ENCODE results near the gene LRRC32. TPM values are rescaled to one million over a fixed set of nuclear protein-coding genes. Genes with fewer than 3 reads are reported as not detected.

LRRC32 gene
- total and polyA plus RNA-seq, 2 experiments from 2014 or later: 4.0 to 7.9 TPM

DNA sequence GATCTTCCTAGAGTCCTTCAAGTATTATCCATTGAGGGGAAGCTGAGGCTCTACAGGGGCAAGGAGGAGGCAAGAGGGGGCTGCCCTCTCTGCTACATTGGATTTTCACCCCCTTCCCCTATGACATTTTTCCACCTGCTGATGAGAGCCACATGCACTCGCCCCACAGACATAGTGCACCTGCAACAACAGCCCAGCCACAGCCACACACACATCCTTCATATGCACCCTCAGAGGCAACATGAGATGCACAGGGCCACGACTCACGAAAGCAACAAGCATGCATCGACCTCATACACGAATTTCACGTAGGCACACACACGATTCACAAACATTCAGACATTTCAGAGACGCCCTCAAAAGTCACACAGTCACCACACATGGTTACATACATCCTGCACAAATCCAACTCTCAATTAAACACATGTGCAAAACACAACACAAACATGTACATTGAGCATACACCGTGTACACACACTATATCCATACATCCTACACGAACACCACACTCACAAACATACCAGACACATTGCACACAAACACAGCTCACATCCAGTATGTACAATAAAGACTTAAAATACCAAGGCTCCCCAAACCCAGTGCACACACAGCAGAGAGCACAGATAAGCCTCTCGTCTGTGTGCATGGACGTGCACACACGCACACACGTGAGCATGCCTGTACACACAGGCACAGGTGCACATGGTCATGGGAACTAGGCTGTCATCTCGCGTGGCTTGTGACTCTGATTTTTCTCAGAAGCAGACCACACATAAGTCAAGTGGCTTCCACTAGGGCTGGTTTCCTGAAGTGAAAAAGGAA, 6.3 kb upstream of the LRRC32 start:
- no peak overlapping the region for H3K4me3 ChIP-seq
- H3F3A ChIP-seq (ENCODE audit: insufficient read depth): no peaks in the 10 kb centered on the region
- no peak overlapping the region for H3K9ac ChIP-seq
- H3K4me1 ChIP-seq (ENCODE audit: insufficient read depth): no peaks in the 10 kb centered on the region
- no peaks in the 10 kb centered on the region for H3K79me2 ChIP-seq (ENCODE audit: insufficient read depth)
- TF ChIP-seq EZH2 (IDR thresholded peaks at IDR 0.05; ENCODE audit: insufficient read depth, poor library complexity, severe bottlenecking) (no peak), EZH2phosphoT487 (IDR thresholded peaks at IDR 0.05; ENCODE audit: insufficient read depth, low read depth) (no peak)
- H3K27ac ChIP-seq: no peak overlapping the region
- DNase-seq: no peak
- H2AFZ ChIP-seq: no peak overlapping the region
- in situ Hi-C loops (cut with MboI): no loop called here
- WGBS, 2 experiments (ENCODE audit: low coverage in 1 of 2, low lambda C conversion rate in 2 of 2, missing lambda C conversion rate in 2 of 2): 80 to 84% methylated on average over 15 to 16 of the region's 16 CpGs
- no peaks in the 10 kb centered on the region for H3K9me2 ChIP-seq (ENCODE audit: insufficient read depth)
- no peaks in the 10 kb centered on the region for H3K9me3 ChIP-seq (ENCODE audit: low read depth)
- H3K27me3 ChIP-seq (replicated peaks; ENCODE audit: insufficient read depth): no peaks in the 10 kb centered on the region
- H3K36me3 ChIP-seq (ENCODE audit: low read depth): no peaks in the 10 kb centered on the region
- no peaks in the 10 kb centered on the region for H4K20me1 ChIP-seq (ENCODE audit: insufficient read depth)
- H3K4me2 ChIP-seq (ENCODE audit: unreplicated experiment): no peak overlapping the region

DNA sequence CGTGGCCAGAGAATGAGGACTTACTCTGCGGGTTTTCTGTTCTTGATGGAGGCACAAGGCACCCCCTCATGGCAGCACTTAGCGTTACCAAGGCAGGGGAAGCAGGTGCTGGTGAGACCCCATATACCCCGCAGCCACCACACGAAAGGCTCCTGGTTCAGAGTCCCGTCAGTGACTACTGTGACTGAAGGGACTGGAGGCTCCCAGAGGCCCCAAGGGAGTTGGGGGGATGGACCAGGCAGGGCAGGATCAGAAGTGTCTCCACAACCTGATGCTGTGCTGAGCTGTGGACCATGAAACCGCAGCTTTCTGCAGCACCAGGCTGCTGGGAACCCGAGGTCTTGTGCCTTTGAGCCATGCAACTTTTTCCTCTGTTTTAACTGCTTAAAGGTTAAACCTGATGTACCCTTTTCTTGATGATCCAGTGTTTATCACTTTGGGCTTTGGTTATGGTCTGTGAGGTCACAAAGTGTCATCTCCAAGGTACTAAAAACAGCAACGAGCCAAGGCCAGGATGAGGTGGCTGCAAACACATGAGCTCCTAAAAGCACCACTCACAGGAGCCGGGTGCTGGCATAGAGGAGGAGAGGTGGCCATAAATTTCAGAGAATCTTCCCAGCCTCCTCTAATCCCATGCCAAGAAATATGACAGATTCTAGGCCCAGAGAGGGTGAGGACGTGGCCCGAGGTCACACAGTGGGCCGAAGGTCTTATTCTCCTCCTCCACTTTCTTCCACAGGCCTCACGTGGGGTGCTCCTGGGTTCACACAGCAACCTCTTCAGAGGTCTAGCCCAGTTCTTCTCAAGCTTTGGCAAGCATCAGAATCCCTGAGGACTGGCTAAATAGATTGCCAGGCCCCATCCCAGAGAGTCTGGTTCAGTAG, 4.2 kb upstream of the LRRC32 start:
- in situ Hi-C loops (cut with MboI): no loop called here
- Histone ChIP-seq H3K4me1 (ENCODE audit: insufficient read depth) (peaks cover 4% of the 10 kb centered on the region; the same call in 1 of the 2 replicates), H3K27me3 (replicated peaks; ENCODE audit: insufficient read depth) (no peaks in the 10 kb centered on the region), H3K27ac (no peak overlapping the region), H3F3A (ENCODE audit: insufficient read depth) (0 out of 2 replicates have a peak, but pooled peaks cover 5% of the 10 kb centered on the region), H3K4me2 (ENCODE audit: unreplicated experiment) (no peak overlapping the region), H3K4me3 (no peak overlapping the region), H4K20me1 (ENCODE audit: insufficient read depth) (no peaks in the 10 kb centered on the region), H3K79me2 (ENCODE audit: insufficient read depth) (no peaks in the 10 kb centered on the region), H3K9me2 (ENCODE audit: insufficient read depth) (no peaks in the 10 kb centered on the region), H3K9ac (no peak overlapping the region), H2AFZ (no peak overlapping the region), H3K9me3 (ENCODE audit: low read depth) (no peaks in the 10 kb centered on the region), H3K36me3 (ENCODE audit: low read depth) (no peaks in the 10 kb centered on the region)
- WGBS, 2 experiments (ENCODE audit: low coverage in 1 of 2, low lambda C conversion rate in 2 of 2, missing lambda C conversion rate in 2 of 2): 88 to 91% methylated on average over 14 of the region's 14 CpGs
- no peak for TF ChIP-seq EZH2phosphoT487 (IDR thresholded peaks at IDR 0.05; ENCODE audit: insufficient read depth, low read depth)
- no peak for TF ChIP-seq EZH2 (IDR thresholded peaks at IDR 0.05; ENCODE audit: insufficient read depth, poor library complexity, severe bottlenecking)
- DNase-seq: no peak

DNA sequence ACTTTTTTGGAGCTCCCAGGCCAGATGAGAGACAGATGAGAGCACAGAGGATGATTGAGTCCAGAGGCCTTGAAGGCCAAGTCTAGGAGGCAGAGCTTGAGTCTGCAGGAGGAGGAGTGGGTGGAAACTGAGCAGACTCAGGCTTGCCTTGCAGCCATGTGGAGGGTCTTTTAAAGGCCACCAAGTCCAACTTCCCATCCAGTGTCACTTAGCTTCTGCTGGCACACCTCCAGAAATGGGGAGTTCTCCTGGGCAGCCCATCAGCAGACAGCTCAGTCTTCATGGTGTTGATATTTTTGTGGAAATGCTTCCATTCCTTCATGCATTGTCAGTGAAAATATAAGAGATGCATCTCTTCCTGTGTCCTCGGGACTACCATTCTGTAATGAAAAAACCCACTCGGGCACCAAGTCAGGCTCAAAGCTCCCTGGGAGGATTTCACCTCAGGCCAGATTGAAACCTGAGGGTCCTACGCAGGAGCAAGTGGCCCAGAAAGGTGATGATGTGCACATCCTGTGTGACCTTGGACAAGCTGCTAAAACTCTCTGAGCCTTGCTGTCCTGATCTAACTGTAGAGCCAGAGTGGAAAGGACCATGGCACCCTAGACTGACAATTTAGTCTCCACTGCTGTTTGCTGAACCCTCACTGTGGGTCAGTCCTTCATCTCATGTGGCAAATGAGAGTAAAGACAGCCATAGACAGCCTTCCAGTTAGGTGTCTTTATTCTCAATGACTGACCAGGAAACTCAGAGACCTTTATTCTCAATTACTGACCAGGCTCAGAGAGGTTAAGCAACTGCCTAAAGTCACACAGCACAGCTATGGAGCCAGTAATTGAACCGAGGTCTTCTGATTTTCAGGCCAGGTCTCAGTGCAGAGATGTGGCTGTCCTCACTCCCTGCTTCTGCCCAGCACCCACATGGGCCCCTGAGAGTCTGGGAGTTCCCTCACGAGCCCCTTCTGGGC, 2.9 kb upstream of the LRRC32 start:
- no peak overlapping the region for H3K4me3 ChIP-seq
- H3K27me3 ChIP-seq (replicated peaks; ENCODE audit: insufficient read depth): no peaks in the 10 kb centered on the region
- in situ Hi-C loops (cut with MboI): no loop called here
- H3K9me2 ChIP-seq (ENCODE audit: insufficient read depth): no peaks in the 10 kb centered on the region
- TF ChIP-seq EZH2phosphoT487 (IDR thresholded peaks at IDR 0.05; ENCODE audit: insufficient read depth, low read depth) (no peak), EZH2 (IDR thresholded peaks at IDR 0.05; ENCODE audit: insufficient read depth, poor library complexity, severe bottlenecking) (no peak)
- no peak for DNase-seq
- WGBS, 2 experiments (ENCODE audit: low coverage in 1 of 2, low lambda C conversion rate in 2 of 2, missing lambda C conversion rate in 2 of 2): 92 to 93% methylated on average over 5 of the region's 5 CpGs
- H3K9me3 ChIP-seq (ENCODE audit: low read depth): no peaks in the 10 kb centered on the region
- H2AFZ ChIP-seq: no peak overlapping the region
- H3K27ac ChIP-seq: no peak overlapping the region
- H4K20me1 ChIP-seq (ENCODE audit: insufficient read depth): no peaks in the 10 kb centered on the region
- peaks cover 8% of the 10 kb centered on the region; the same call in 1 of the 2 replicates for H3K4me1 ChIP-seq (ENCODE audit: insufficient read depth)
- no peaks in the 10 kb centered on the region for H3K79me2 ChIP-seq (ENCODE audit: insufficient read depth)
- H3K9ac ChIP-seq: no peak overlapping the region
- no peak overlapping the region for H3K4me2 ChIP-seq (ENCODE audit: unreplicated experiment)
- no peaks in the 10 kb centered on the region for H3K36me3 ChIP-seq (ENCODE audit: low read depth)
- 0 out of 2 replicates have a peak, but pooled peaks cover 5% of the 10 kb centered on the region for H3F3A ChIP-seq (ENCODE audit: insufficient read depth)

Measured in GM23248 (cell line).